Large intestine (tissue), 3 donors: ENCODE measurements around the gene NPHP4. TPM values are rescaled to one million over a fixed set of nuclear protein-coding genes. Genes with fewer than 3 reads are reported as not detected.

Experiments
- DNase-seq, 2 donors: peaks; one replicate each; pipeline versions ENCODE4 v3.0.0 to v3.0.0-alpha.2; 2013
- H3K27ac ChIP-seq: one replicate; pipeline ENCODE4 v1.5.1; 2013; ENCODE audit warnings: low read length
- H3K27me3 ChIP-seq: 2 replicates; pipeline ENCODE4 v1.6.1; 2013; ENCODE audit warnings: low read length; ENCODE audit not compliant: control insufficient read depth, insufficient read depth
- H3K36me3 ChIP-seq: 2 replicates; pipeline ENCODE4 v1.6.1; 2013; ENCODE audit warnings: low read length; ENCODE audit not compliant: control insufficient read depth, insufficient read depth
- H3K4me1 ChIP-seq: one replicate; pipeline ENCODE4 v1.6.1; 2013; ENCODE audit warnings: low read length; ENCODE audit not compliant: control insufficient read depth, insufficient read depth
- H3K4me3 ChIP-seq: one replicate; pipeline ENCODE4 v1.5.1; 2013; ENCODE audit warnings: low read length
- H3K9me3 ChIP-seq: one replicate; pipeline ENCODE4 v1.6.1; 2013; ENCODE audit warnings: mild to moderate bottlenecking, low read depth, low read length, moderate library complexity; ENCODE audit not compliant: control insufficient read depth
- WGBS: methylation state at CpG from one replicate; pipeline ENCODE4 v1.1.5; 2013; ENCODE audit warnings: low lambda C conversion rate; ENCODE audit not compliant: insufficient coverage; 5-methylcytosine and 5-hydroxymethylcytosine counted together
- polyA plus RNA-seq: library from polyadenylated mRNA; unstranded; fragments of 120-200 nt; gene quantifications from one replicate; pipeline ENCODE4 v1.2.1, GENCODE V29; 2013

NPHP4 gene
- polyA plus RNA-seq, 1 donor = 11.4 TPM

DNA sequence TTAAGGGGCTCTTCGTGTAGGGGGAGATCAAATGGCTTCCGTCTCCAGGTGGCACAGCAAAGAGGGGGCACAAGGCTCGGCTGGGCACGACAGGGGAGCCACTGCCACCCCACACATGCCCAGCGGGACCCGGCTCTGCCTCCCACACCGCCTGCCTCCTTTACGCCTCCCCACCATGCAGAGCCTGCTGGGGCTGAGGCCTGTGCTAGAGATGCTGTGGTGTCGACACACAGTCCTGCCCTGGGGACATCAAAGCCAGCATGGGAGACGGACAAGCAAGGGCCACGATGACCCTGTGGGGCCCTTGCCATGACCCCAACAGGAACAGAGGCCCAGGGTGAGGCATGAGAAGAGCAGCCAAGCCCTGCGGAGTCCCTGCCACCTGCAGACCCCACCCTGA, 102.8 kb downstream of the NPHP4 start:
- WGBS = no CpG with 5 or more reads among the region's 12 CpGs

DNA sequence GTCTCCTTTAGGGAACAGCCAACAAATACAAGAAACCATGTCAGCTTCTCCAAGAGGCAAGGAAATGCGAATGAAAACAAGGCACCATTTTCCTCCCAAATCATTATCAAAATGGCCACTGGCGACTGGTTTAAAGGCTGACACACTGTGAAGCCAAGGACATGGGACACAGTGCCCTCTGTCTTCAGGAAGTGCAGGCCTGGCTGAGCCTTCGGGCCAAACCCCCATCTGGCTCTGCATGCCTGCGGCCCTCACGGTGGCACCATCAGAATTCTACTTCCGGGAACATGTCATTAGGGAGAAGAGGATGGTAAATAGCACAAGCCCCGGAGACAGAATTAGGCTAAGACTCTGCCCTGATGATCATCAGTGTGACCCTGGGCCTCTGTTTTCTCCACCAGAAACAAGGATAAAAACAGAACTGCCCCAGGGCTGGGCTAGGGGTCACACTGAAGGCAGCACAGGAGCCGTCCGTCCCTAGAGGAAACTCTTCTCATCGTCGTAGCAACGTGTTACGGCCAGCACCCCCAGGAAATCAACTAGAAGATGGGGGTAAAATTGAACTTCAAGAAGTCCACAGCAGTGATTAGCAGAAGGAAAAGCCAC, 103.5 kb downstream of the NPHP4 start:
- Histone ChIP-seq H3K9me3 (no peaks in the 10 kb centered on the region), H3K4me1 (no peaks in the 10 kb centered on the region), H3K27me3 (no peaks in the 10 kb centered on the region), H3K27ac (no peak overlapping the region), H3K36me3 (peaks cover 12% of the 10 kb centered on the region), H3K4me3 (no peak overlapping the region)
- WGBS = no CpG with 5 or more reads among the region's 13 CpGs
- DNase-seq = no peak

More for the DNA sequence above, 102.8 kb downstream of the NPHP4 start:
- no peak overlapping the region for H3K27ac ChIP-seq
- H3K9me3 ChIP-seq = no peaks in the 10 kb centered on the region
- no peak overlapping the region for H3K4me3 ChIP-seq
- no peak for DNase-seq
- no peaks in the 10 kb centered on the region for H3K4me1 ChIP-seq
- H3K36me3 ChIP-seq = peaks cover 12% of the 10 kb centered on the region
- H3K27me3 ChIP-seq = no peaks in the 10 kb centered on the region

- DNase-seq = no peak
- Histone ChIP-seq H3K9me3 (no peaks in the 10 kb centered on the region), H3K27me3 (no peaks in the 10 kb centered on the region), H3K4me3 (no peak overlapping the region), H3K36me3 (peaks cover 12% of the 10 kb centered on the region), H3K27ac (no peak overlapping the region), H3K4me1 (no peaks in the 10 kb centered on the region)
- no CpG with 5 or more reads among the region's 15 CpGs for WGBS
These were observed 104.3 kb downstream of the NPHP4 start for GRCh38 chr1:5887971-5888361.

GRCh38 chr1:5887349-5887970, 104.8 kb downstream of the NPHP4 start:
- no peaks in the 10 kb centered on the region for H3K9me3 ChIP-seq
- H3K27ac ChIP-seq = no peak overlapping the region
- WGBS = no CpG with 5 or more reads among the region's 23 CpGs
- peaks cover 12% of the 10 kb centered on the region for H3K36me3 ChIP-seq
- no peaks in the 10 kb centered on the region for H3K4me1 ChIP-seq
- H3K27me3 ChIP-seq = no peaks in the 10 kb centered on the region
- H3K4me3 ChIP-seq = no peak overlapping the region
- DNase-seq = no peak

DNA sequence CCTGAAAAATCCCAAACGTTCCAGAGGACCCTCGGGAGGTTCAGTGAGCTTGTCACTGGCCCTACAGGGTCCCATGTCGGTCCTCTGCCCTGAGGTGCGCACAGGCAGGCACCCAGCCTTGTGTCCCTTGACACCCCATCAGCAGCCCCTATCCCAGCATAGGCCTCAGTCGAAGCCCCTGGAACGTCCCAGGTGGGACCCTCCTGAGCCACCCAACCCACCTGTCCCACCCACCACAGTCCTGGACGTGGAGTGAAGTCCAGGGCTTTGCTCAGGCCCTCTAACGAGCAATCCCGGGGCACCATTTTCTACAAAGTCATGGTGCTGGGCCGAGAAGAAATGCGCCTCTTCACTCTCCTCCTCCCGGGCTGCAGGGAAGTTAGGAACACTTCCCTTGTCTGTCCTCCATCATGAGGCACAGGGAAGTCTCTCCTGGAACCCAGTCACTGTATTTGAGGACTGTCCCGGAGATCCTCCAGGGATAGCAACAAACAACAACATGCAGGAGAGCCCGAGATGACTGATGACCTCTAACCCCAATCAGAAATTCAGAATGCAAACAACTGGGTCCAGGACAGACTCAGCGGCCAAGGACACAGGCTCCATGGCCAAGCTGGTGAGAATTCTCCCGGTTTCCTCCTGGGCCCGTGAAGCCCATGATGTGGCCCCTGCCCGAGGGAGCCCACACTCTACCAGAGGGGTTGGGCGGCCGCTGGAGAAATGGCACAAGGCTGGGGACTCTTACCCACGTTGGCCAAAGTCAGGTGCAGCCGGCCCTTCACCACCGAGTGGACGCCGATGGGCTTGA, 105.5 kb downstream of the NPHP4 start:
- no peaks in the 10 kb centered on the region for H3K27me3 ChIP-seq
- no peak overlapping the region for H3K27ac ChIP-seq
- peaks cover 12% of the 10 kb centered on the region for H3K36me3 ChIP-seq
- H3K4me3 ChIP-seq = no peak overlapping the region
- no CpG with 5 or more reads among the region's 25 CpGs for WGBS
- no peaks in the 10 kb centered on the region for H3K9me3 ChIP-seq
- DNase-seq = no peak
- no peaks in the 10 kb centered on the region for H3K4me1 ChIP-seq

- H3K36me3 ChIP-seq = peaks cover 13% of the 10 kb centered on the region
- H3K4me1 ChIP-seq = no peaks in the 10 kb centered on the region
- H3K27ac ChIP-seq = no peak overlapping the region
- WGBS = 84% methylated on average over 4 of the region's 10 CpGs
- DNase-seq = peak in 1 of 2 donors; percentile 3
- no peaks in the 10 kb centered on the region for H3K9me3 ChIP-seq
- no peak overlapping the region for H3K4me3 ChIP-seq
- no peaks in the 10 kb centered on the region for H3K27me3 ChIP-seq
These were observed 106.1 kb downstream of the NPHP4 start for GRCh38 chr1:5886140-5886483.

DNA sequence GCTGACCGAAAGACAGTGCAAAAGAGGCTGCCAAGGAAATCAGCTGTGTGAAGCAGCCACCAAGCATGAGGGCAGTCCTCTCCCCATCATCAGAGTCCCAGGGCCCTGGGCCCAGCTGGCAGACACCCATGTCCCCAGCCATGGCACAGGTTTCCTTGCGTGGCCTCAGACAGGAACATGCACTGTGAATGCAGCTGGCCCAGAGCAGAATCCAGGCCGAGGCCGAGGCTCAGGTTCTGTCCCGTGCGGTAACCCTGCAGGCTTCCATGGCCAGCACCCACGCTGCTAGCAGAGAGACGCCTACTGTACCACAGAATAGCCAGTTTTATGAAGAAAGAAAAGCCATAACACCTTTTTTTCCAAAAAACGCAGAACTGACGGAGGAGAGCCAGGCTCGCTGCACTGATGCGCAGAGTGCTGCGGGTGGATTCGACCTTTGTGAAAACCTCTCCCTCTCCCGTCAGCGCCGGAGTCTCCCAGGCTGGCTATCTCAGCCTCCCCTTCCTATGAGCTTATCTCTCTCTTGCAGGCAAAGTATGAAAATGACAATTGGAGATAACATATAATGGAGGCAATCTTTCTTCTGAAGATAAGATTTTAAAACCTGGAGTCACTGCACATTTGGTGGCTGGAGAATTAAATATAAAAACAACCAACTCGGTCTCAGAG, 106.6 kb downstream of the NPHP4 start:
- WGBS = 88% methylated on average over 4 of the region's 18 CpGs
- no peak for DNase-seq
- H3K36me3 ChIP-seq = peaks cover 12% of the 10 kb centered on the region

DNA sequence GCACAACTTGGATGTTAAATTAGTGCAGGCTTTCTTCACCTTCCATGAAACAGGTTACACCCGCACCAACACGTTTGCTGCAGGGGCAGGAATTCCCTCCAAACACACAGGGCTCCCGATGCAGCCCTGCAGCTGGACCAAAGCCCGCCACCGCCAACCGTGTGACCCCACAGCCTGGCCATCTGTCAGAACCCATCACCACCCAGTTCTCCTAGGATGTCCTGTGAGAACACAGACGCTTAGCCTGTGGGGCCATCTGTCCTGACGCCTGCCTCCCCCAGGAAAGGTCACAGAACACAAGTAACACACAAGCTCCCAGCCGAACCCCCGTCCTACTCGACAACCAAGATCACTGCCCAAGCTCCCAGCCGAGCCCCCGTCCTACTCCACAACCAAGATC, 108.1 kb downstream of the NPHP4 start:
- no peaks in the 10 kb centered on the region for H3K27me3 ChIP-seq
- H3K36me3 ChIP-seq = peaks cover 22% of the 10 kb centered on the region
- H3K9me3 ChIP-seq = peaks cover 4% of the 10 kb centered on the region
- no peak for DNase-seq
- no peak overlapping the region for H3K27ac ChIP-seq
- no peaks in the 10 kb centered on the region for H3K4me1 ChIP-seq
- no CpG with 5 or more reads among the region's 13 CpGs for WGBS
- no peak overlapping the region for H3K4me3 ChIP-seq

More for the DNA sequence above, 106.6 kb downstream of the NPHP4 start:
- Histone ChIP-seq H3K9me3 (no peaks in the 10 kb centered on the region), H3K4me1 (no peaks in the 10 kb centered on the region), H3K4me3 (no peak overlapping the region), H3K27ac (no peak overlapping the region), H3K27me3 (no peaks in the 10 kb centered on the region)

DNA sequence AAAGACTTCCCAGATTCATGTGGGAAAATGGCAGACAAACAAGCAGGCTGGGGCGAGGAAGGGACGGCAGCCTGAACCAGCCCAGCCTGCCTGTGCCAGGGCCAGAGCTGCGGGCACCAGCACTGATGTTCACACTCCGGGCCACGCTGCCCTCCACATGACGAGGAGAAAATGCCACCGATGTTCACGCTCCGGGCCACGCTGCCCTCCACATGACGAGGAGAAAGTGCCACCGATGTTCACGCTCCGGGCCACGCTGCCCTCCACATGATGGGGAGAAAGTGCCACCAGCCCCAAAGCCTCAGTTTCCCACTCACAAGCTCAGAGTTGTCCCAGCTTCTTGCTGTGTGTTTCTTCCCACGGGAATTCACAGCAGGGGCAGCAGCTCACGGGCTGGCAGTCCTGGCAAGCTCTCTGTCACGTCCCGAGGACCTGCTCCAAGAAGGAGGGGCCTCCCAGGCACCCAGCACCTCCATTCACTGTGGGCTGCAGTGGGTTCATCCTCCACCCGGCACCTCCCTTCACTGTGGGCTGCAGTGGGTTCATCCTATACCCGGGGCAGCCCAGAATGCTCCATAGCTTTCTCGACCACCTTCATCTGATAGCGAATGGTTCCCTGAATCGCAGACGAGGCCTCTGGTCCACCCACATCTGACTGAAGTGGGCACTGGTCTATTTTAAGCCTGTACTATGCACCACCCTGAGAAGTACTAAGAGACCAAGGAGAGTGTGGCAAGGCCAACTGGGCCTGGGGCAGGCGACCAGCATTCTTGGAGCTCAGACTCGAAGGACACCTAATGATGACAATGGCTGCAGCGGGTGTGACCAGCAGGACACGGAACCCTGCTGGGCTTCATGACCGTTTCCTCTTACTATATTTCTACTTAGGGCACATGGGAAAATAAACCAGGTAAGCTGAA, 108.8 kb downstream of the NPHP4 start:
- H3K4me1 ChIP-seq = no peaks in the 10 kb centered on the region
- H3K36me3 ChIP-seq = peaks cover 24% of the 10 kb centered on the region
- no peak overlapping the region for H3K27ac ChIP-seq
- H3K4me3 ChIP-seq = no peak overlapping the region
- peaks cover 4% of the 10 kb centered on the region for H3K9me3 ChIP-seq
- H3K27me3 ChIP-seq = no peaks in the 10 kb centered on the region
- no peak for DNase-seq
- WGBS = no CpG with 5 or more reads among the region's 30 CpGs
